ENCODE measurements around the gene DDI2.

Gene DDI2

GRCh38 chr1:15705184-15705566 lies 87.9 kb downstream of the DDI2 start:
- no peak for DNase-seq

- no peak for DNase-seq
These were observed 89.5 kb downstream of the DDI2 start for GRCh38 chr1:15706751-15707150.

GRCh38 chr1:15707239-15707925 lies 90.1 kb downstream of the DDI2 start:
- DNase-seq: no peak

- DNase-seq: no peak
These were observed 91.4 kb downstream of the DDI2 start for GRCh38 chr1:15708486-15709137.

- DNase-seq: no peak
These were observed 92.0 kb downstream of the DDI2 start for GRCh38 chr1:15709226-15709625.

GRCh38 chr1:15712168-15712567 lies 94.9 kb downstream of the DDI2 start:
- no peak for DNase-seq

GRCh38 chr1:15714406-15715136 lies 97.3 kb downstream of the DDI2 start:
- no peak for DNase-seq

- no peak for DNase-seq
These were observed 100.3 kb downstream of the DDI2 start for GRCh38 chr1:15717418-15718125.

- DNase-seq: no peak
These were observed 100.9 kb downstream of the DDI2 start for GRCh38 chr1:15718199-15718601.
